HG03342 (cell line): ENCODE results near the gene PSMD11.
"Not testable (repeated sequence)": the region's sequence is repeated elsewhere in the genome, so short reads cannot be mapped to it uniquely, and the experiment has no call there.

Experiments
- ATAC-seq: cut with Tn5 transposase; IDR thresholded peaks from one replicate; pipeline ENCODE4 v1.9.1; 2021; ENCODE audit warnings: mild to moderate bottlenecking, moderate library complexity; ENCODE audit not compliant: unreplicated experiment

The PSMD11 gene

GRCh38 chr17:32444301-32445073 is at the start of gene PSMD11:
Gene PSMD11 (plus strand): TSS chr17:32444510. CDS start chr17:32444524, 14 bp downstream.
- peak; percentile 93 for ATAC-seq

GRCh38 chr17:32396343-32396742 is 48.0 kb upstream of the PSMD11 start:
- ATAC-seq, result no peak

DNA sequence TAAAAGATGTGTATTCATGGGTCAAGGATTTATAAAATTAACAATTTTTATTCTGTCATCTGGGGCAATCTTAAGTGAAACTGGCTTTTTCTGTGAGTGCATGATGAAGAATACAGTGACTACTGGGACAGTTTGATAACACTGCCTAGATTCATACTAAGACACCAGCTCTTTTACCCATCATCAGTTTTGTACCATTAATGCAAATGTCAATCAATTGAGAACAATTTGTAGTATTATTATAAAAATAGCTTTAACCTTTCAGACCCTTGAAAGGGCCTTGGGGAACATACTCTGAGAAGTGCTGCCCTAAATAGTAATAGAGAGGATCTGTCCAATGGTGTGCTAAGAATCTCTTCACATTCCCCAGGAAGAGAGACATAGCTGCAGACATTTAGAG is 45.4 kb upstream of the PSMD11 start:
- no peak for ATAC-seq

DNA sequence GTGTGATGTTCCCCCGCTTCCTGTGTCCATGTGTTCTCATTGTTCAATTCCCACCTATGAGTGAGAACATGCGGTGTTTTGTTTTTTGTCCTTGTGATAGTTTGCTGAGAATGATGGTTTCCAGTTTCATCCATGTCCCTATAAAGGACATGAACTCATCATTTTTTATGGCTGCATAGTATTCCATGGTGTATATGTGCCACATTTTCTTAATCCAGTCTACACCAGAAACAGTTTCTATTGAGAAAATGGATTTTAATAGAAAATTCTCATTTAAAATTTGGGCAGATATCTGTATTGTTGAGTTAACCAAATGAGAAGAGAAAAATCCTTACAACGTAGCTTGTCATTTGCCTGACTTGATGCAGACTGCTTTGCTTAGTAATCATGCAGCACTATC is 34.2 kb upstream of the PSMD11 start:
- not testable (repeated sequence) for ATAC-seq

DNA sequence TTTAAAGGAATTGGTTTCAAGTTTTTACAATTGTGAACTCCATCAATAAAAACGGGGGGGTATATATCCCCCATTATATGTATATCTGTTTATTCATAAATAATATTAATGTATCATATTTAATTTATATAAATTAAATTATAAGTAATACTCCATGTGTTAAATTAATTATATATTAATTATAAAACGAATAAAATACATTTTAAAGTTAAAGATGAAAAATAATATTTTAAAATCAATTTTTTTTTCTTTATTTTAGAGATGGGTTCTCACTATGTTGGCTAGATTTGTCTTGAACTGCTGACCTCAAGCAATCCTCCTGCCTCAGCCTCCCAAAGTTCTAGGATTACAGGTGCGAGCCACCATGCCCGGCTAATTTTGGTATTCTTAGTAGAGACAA is 17.4 kb upstream of the PSMD11 start:
- ATAC-seq, result no peak

DNA sequence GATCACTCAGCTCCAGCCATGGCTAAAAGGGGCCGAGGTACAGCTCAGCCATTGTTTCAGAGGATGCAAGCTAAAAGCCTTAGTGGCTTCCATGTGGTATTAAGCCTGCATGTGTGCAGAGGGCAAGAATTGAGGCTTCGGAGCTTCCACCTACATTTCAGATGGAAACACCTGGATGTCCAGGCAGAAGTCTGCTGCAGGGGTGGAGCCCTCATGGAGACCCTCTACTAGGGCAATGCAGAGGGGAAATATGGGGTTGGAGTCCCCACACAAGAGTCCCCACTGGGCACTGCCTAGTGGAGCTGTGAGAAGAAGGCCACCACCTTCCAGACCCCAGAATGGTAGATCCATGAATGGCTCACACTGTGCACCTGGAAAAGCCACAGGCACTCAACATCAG is 14.7 kb upstream of the PSMD11 start:
- no peak for ATAC-seq

DNA sequence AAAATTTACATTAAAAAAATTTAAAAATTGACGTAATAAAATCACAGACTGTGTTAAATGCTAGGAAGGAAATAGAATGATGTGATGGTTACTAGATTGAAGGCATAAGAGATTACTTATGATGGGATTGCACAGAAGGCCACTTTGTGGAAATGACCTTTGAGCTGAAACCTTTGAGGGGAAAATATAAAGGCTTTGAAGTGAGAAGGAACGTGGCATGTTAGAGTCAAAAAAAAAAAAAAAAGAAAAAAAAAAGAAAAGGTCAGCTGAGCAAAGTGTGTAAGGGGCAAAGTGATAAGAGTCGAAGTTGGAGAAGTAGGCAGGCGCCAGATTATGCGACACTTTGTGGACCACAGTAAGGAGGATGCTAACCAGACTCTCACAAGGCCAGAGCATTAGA is 3.6 kb upstream of the PSMD11 start:
- ATAC-seq, result no peak

GRCh38 chr17:32441886-32442285 is 2.4 kb upstream of the PSMD11 start:
- no peak for ATAC-seq

DNA sequence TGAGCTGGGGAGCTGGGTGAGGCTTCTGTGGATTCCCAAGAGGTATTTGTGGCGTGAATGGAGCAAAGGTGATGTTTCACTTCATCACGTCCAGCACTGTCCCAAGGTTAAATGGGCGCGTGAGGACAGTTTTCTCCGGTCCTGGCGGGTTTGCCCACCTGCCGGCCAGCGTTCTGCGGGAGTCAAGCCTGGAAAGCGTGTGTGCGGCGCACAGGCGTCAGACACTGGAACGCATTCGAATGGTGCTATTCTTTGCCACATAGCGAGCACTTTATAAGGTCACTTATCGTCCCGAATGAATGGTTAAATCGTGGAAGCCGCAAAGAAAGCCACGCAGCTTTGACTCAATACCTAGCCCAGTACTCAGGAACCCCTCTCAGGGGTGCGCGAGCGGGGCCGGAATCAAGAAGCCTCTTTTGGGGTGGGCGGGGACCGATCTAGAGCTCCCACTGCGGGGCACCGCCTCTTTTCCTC is 446 bp upstream of the PSMD11 start:
- ATAC-seq, result no peak

DNA sequence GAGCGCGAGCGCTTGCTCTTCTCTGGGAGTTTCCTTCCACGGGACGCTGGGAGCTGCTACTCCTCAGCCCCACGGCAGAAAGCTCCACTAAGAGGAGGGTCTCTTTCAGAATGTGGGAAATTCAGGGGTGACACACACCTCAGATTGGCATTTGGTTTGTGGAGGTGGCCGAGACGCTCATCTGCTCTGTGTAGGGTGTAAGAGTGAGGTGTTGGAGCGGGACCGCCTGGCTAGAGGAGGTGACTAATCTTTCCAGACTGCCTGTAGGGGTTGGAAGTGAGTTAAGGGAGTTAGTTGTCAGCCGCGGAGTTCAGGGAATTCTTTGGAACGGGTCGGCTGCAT is 735 bp downstream of the PSMD11 start:
- ATAC-seq, result peak; percentile 14

DNA sequence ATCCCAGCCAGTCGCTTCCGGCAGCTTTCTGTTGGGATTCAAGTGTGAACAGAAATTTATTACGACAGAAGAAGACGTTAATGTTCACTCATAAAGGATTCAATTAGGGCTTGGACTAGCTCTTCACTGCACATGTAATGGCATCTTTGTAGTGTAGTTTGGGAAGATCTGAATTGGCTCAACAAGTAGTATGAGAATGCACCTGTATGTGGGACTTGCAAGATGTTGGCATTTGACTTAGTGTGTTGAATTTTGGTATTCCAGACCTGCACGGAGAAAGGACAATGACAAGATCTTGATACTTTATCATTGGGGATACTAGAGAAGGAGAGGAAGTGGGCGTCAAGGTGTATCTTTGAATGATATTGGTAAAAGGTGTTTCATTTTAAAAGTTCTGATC is 1.2 kb downstream of the PSMD11 start:
- ATAC-seq, result no peak

- no peak for ATAC-seq
Observed at GRCh38 chr17:32445971-32446370, 1.7 kb downstream of the PSMD11 start.

- ATAC-seq, result no peak
Observed at GRCh38 chr17:32446949-32447348, 2.6 kb downstream of the PSMD11 start.

DNA sequence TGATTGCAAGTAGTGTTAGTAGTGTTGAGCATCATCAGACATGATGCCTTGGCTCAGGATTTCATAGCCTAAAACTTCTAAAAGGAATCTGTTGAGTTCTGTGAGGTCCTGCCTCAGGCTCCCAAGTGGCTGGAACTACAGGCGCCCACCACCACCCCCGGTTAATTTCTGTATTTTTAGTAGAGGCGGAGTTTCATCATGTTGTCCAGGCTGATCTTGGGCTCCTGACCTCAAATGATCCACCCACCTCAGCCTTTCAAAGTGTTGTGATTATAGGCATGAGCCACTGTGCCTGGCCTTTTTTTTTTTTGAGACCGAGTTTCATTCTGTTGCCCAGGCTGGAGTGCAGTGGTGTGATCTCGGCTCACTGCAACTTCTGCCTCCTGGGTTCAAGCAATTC is 5.7 kb downstream of the PSMD11 start:
- no peak for ATAC-seq

- ATAC-seq, result not testable (repeated sequence)
Observed at GRCh38 chr17:32450379-32450778, 6.1 kb downstream of the PSMD11 start.

GRCh38 chr17:32451879-32452278 is 7.6 kb downstream of the PSMD11 start:
- ATAC-seq, result no peak

- no peak for ATAC-seq
Observed at GRCh38 chr17:32452281-32452680, 8.0 kb downstream of the PSMD11 start.

- no peak for ATAC-seq
Observed at GRCh38 chr17:32453370-32453769, 9.1 kb downstream of the PSMD11 start.

DNA sequence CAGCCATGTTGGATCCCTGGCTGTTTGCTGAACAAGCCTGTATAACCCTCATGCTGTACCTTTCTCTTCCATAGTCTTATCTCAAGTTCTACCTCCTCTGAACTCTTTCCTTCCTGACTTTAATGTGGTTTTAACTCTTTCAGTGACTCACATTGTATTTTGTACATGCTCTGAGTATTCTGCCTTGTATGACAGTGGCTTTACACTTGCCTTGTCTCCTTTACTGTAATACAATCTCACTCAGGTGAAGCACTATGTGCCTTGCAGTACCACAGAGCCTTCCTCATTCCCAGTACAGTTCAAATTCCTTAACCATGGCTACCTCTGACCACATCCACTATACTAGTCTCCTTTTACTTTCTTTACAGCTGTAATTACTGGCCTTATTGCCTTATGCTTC is 14.1 kb downstream of the PSMD11 start:
- ATAC-seq, result no peak

GRCh38 chr17:32460054-32460453 is 15.7 kb downstream of the PSMD11 start:
- no peak for ATAC-seq

- no peak for ATAC-seq
Observed at GRCh38 chr17:32461498-32461852, 17.2 kb downstream of the PSMD11 start.

DNA sequence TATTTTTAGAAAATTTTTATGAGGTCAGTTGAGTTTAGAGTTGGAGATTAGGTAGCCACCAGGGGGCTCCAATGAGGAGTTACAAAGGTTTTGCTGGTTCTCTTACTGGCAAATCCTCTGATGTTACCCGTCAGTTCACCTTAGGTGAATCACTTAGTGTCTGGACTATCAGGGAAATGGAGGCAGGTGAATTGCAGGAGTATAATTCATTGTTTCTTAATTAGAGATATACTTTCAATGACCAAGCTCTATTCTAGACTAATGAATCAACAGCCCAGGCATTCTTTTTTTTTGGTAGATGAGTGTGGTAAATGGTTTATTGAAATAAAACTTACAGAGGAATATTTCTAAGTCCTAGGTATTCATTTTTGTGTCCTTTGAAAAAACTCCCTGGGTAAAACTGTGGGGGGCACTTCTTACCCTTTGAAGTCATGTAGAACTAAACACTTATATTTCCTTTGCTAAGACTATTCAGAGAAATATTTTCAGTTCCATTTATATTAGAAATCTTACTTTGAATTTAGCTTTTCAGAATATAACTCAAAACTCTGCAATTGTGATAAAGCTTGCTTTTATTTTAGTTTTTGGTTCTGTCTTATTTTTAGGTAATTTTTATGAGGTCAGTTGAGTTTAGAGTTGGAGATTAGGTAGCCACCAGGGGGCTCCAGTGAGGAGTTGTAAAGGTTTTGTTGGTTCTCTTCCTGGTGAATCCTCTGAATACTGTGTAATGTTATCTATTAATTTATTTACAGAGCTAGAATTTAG is 17.7 kb downstream of the PSMD11 start:
- no peak for ATAC-seq
